SKM-1 treated with dmso at 0.1 percent for 144 hours (cell line): Measurements from ENCODE around the gene PLCB1.

Source experiments
- DNase-seq: peaks from one replicate; lab custom pipeline; 2025; ENCODE audit not compliant: unreplicated experiment; lab: John Stamatoyannopoulos, UW

PLCB1 gene

GRCh38 chr20:8525017-8525343 lies 392.9 kb downstream of the PLCB1 start:
- no peak for DNase-seq

- no peak for DNase-seq
Observed at GRCh38 chr20:8526610-8527009, 394.5 kb downstream of the PLCB1 start.

- DNase-seq = peak; percentile 10
Observed at GRCh38 chr20:8527998-8528723, 396.1 kb downstream of the PLCB1 start.

GRCh38 chr20:8530022-8530421 lies 398.0 kb downstream of the PLCB1 start:
- DNase-seq = no peak

GRCh38 chr20:8532169-8532568 lies 400.1 kb downstream of the PLCB1 start:
- DNase-seq = no peak

GRCh38 chr20:8534368-8535160 lies 402.5 kb downstream of the PLCB1 start:
- no peak for DNase-seq

- DNase-seq = no peak
Observed at GRCh38 chr20:8535403-8536261, 403.6 kb downstream of the PLCB1 start.

GRCh38 chr20:8536262-8536618 lies 404.2 kb downstream of the PLCB1 start:
- DNase-seq = no peak

- no peak for DNase-seq
Observed at GRCh38 chr20:8540466-8540865, 408.4 kb downstream of the PLCB1 start.

GRCh38 chr20:8542110-8542486 lies 410.0 kb downstream of the PLCB1 start:
- DNase-seq = no peak

GRCh38 chr20:8545212-8545611 lies 413.1 kb downstream of the PLCB1 start:
- no peak for DNase-seq

GRCh38 chr20:8547035-8547650 lies 415.1 kb downstream of the PLCB1 start:
- no peak for DNase-seq

GRCh38 chr20:8547968-8548588 lies 416.0 kb downstream of the PLCB1 start:
- DNase-seq = no peak

GRCh38 chr20:8549192-8549591 lies 417.1 kb downstream of the PLCB1 start:
- no peak for DNase-seq

GRCh38 chr20:8557711-8558110 lies 425.6 kb downstream of the PLCB1 start:
- DNase-seq = no peak

- DNase-seq = no peak
Observed at GRCh38 chr20:8562356-8562755, 430.3 kb downstream of the PLCB1 start.

GRCh38 chr20:8568075-8568474 lies 436.0 kb downstream of the PLCB1 start:
- no peak for DNase-seq

- no peak for DNase-seq
Observed at GRCh38 chr20:8569766-8570165, 437.7 kb downstream of the PLCB1 start.

- DNase-seq = no peak
Observed at GRCh38 chr20:8571611-8572010, 439.5 kb downstream of the PLCB1 start.

- DNase-seq = no peak
Observed at GRCh38 chr20:8573686-8574085, 441.6 kb downstream of the PLCB1 start.

GRCh38 chr20:8575114-8575513 lies 443.0 kb downstream of the PLCB1 start:
- no peak for DNase-seq
